A549 (cell line): ENCODE data around the gene SLC30A7. TPM values are rescaled to one million over a fixed set of nuclear protein-coding genes. Genes with fewer than 3 reads are reported as not detected.
A peak's percentile ranks its signal among the peaks of the same experiment; 100 is the strongest.

Experiments
- ATAC-seq, 2 experiments: fragments of 200-7000 bp in 1 of 2; fragments of >200 bp in 1 of 2; cut with Nextera tagmentation in 1 of 2; cut with Tn5 transposase in 1 of 2; 3 replicates each; pipeline versions ENCODE4 v1.8.0 to v1.9.1; 2018 to 2020; ENCODE audit warnings: mild to moderate bottlenecking in 1 of 2, moderate library complexity in 1 of 2
- CTCF ChIA-PET: fragments of 300-600 bp; sonication (Branson Sonifier 250); formaldehyde crosslinking; extraction: SDS; loops from one replicate; lab custom pipeline; 2021; ENCODE audit warnings: antibody characterized with exemption, inconsistent platforms; lab: Yijun Ruan, JAX
- POLR2A ChIA-PET: fragments of 350-600 bp; formaldehyde crosslinking; extraction: SDS; loops from one replicate; lab custom pipeline; 2021; ENCODE audit warnings: antibody characterized with exemption, inconsistent platforms; lab: Yijun Ruan, JAX
- DNase-seq, 2 experiments: peaks; one replicate each; pipeline versions ENCODE4 v3.0.0 to v3.0.0-alpha.2; 2011 to 2016; ENCODE audit warnings: low read depth in 1 of 2, low spot score in 1 of 2
- FAIRE-seq: peaks from 2 replicates; lab custom pipeline; 2011; peaks lifted over from hg19 to GRCh38; lab: Jason Lieb, UNC
- H3K27ac ChIP-seq, 2 experiments: fragments of >200 bp; sonication (Bioruptor Twin); formaldehyde crosslinking; 3 replicates each; pipeline ENCODE4 v1.5.1; 2016 to 2017
- H3K4me1 ChIP-seq: fragments of >200 bp; sonication (Bioruptor Twin); formaldehyde crosslinking; 3 replicates; pipeline ENCODE4 v1.6.1; 2016
- H3K4me2 ChIP-seq: fragments of >200 bp; sonication (Bioruptor Twin); formaldehyde crosslinking; 3 replicates; pipeline ENCODE4 v1.6.1; 2016
- H3K4me3 ChIP-seq: fragments of >200 bp; sonication (Bioruptor Twin); formaldehyde crosslinking; 3 replicates; pipeline ENCODE4 v1.5.1; 2016
- H3K9me3 ChIP-seq: fragments of >200 bp; sonication (Bioruptor Twin); formaldehyde crosslinking; 3 replicates; pipeline ENCODE4 v1.6.1; 2016
- ATOH8 ChIP-seq: fragments of 250-450 bp; sonication (Bioruptor Pico); IDR thresholded peaks from 2 replicates; pipeline ENCODE4 v1.5.0; 2020; ENCODE audit warnings: low read depth, mild to moderate bottlenecking, moderate library complexity
- CEBPB ChIP-seq, 2 experiments: fragments of >200 bp in 1 of 2; sonication (Bioruptor Twin) in 1 of 2; formaldehyde crosslinking in 1 of 2; IDR thresholded peaks; 2 replicates each; pipeline ENCODE4 v1.6.1; 2012 to 2016
- CTCF ChIP-seq: fragments of >200 bp; sonication (Bioruptor Twin); formaldehyde crosslinking; IDR thresholded peaks from 3 replicates; pipeline ENCODE4 v1.5.1; 2016
- E2F6 ChIP-seq: IDR thresholded peaks from 2 replicates; pipeline ENCODE4 v1.6.1; 2012; ENCODE audit warnings: low read depth, borderline replicate concordance
- EHF ChIP-seq: fragments of 250-450 bp; sonication (Bioruptor Pico); IDR thresholded peaks from 2 replicates; pipeline ENCODE4 v1.5.0; 2020; ENCODE audit warnings: mild to moderate bottlenecking
- ELK1 ChIP-seq: fragments of 150-350 bp; IDR thresholded peaks from 2 replicates; pipeline ENCODE4 v1.6.1; 2014; ENCODE audit warnings: low read depth, mild to moderate bottlenecking, low read length
- FOSL2 ChIP-seq, 2 experiments: fragments of 450-650 bp in 1 of 2; fragments of >200 bp in 1 of 2; sonication (Bioruptor Twin) in 1 of 2; formaldehyde crosslinking; IDR thresholded peaks; 2 replicates each; pipeline versions ENCODE4 v1.5.0 to v1.6.1; 2016 to 2020; ENCODE audit warnings: mild to moderate bottlenecking in 1 of 2, moderate library complexity in 1 of 2
- GATA3 ChIP-seq: IDR thresholded peaks from 2 replicates; pipeline ENCODE4 v1.6.1; 2012; ENCODE audit warnings: borderline replicate concordance
- HMGXB4 ChIP-seq: fragments of 250-450 bp; sonication (Bioruptor Pico); IDR thresholded peaks from 2 replicates; pipeline ENCODE4 v1.5.0; 2021; ENCODE audit warnings: mild to moderate bottlenecking, moderate library complexity, borderline replicate concordance
- HOXB5 ChIP-seq: fragments of 250-450 bp; sonication (Bioruptor Pico); IDR thresholded peaks from 2 replicates; pipeline ENCODE4 v1.5.0; 2020; ENCODE audit warnings: mild to moderate bottlenecking, moderate library complexity
- KDM1A ChIP-seq: fragments of 200-600 bp; sonication (generic); IDR thresholded peaks from 2 replicates; pipeline ENCODE4 v1.6.1; 2016; ENCODE audit warnings: low read depth, mild to moderate bottlenecking
- MAFK ChIP-seq: fragments of 450-650 bp; IDR thresholded peaks from 2 replicates; pipeline ENCODE4 v1.6.1; 2014; ENCODE audit not compliant: partially characterized antibody
- MYC ChIP-seq: IDR thresholded peaks from 2 replicates; pipeline ENCODE4 v1.6.1; 2012; ENCODE audit warnings: mild to moderate bottlenecking, inconsistent platforms, low read length, improper control_type of control experiment, borderline replicate concordance
- NPAS2 ChIP-seq: fragments of 250-450 bp; sonication (Bioruptor Pico); IDR thresholded peaks from 2 replicates; pipeline ENCODE4 v1.8.0; 2022; ENCODE audit warnings: mild to moderate bottlenecking, moderate library complexity, borderline replicate concordance
- NR3C1 ChIP-seq: fragments of >200 bp; sonication (Bioruptor Twin); formaldehyde crosslinking; IDR thresholded peaks from 3 replicates; pipeline ENCODE4 v1.6.1; 2017
- RAD21 ChIP-seq, 2 experiments: fragments of >200 bp in 1 of 2; sonication (Bioruptor Twin) in 1 of 2; formaldehyde crosslinking in 1 of 2; IDR thresholded peaks in 1 of 2; conservative IDR thresholded peaks in 1 of 2; 2 replicates in 1 of 2; 3 replicates in 1 of 2; pipeline ENCODE4 v1.6.1; 2012 to 2018; ENCODE audit warnings: inconsistent platforms in 1 of 2
- RCOR1 ChIP-seq: fragments of 150-350 bp; IDR thresholded peaks from 2 replicates; pipeline ENCODE4 v1.6.1; 2014; ENCODE audit warnings: antibody characterized with exemption, low read length, low read depth
- RNF2 ChIP-seq: fragments of 200-600 bp; sonication (generic); IDR thresholded peaks from 2 replicates; pipeline ENCODE4 v1.6.1; 2016; ENCODE audit warnings: low read depth, mild to moderate bottlenecking, antibody characterized with exemption, moderate library complexity, borderline replicate concordance
- ZFP36 ChIP-seq: fragments of 450-650 bp; IDR thresholded peaks from 2 replicates; pipeline ENCODE4 v1.6.1; 2014; ENCODE audit warnings: borderline replicate concordance; ENCODE audit not compliant: partially characterized antibody
- ZNF302 ChIP-seq: fragments of 250-450 bp; sonication (Bioruptor Pico); IDR thresholded peaks from 2 replicates; pipeline ENCODE4 v1.9.0; 2021; ENCODE audit warnings: inconsistent platforms, mild to moderate bottlenecking, moderate library complexity
- WGBS: methylation state at CpG from one replicate; pipeline ENCODE4 v1.1.6; 2017; ENCODE audit errors: missing lambda C conversion rate; 5-methylcytosine and 5-hydroxymethylcytosine counted together
- polyA plus RNA-seq, 4 experiments: library from polyadenylated mRNA; depleted of rRNA in 3 of 4; stranded (reverse); fragments of >200 nt; fragmentation: RNase III in 1 of 4; extraction: RNeasy Plus Mini Kit Qiagen cat#74134 plus additional on column Dnase treatment in 1 of 4; gene quantifications; 2 replicates in 3 of 4; 3 replicates in 1 of 4; pipeline ENCODE4 v1.2.3, GENCODE V29; 2011 to 2017

SLC30A7 gene
- polyA plus RNA-seq, 2 of the 4 experiments (the other 2 are of a cell fraction): 4.3 to 9.6 TPM

- no peak for FAIRE-seq
- peaks cover 46% of the 10 kb centered on the region for H3K4me1 ChIP-seq
Measured at GRCh38 chr1:101006553-101006952, 110.7 kb downstream of the SLC30A7 start.

GRCh38 chr1:101008229-101008834, 112.4 kb downstream of the SLC30A7 start:
- no peak for FAIRE-seq
- CTCF ChIA-PET: no interaction called here
- no peak overlapping the region for H3K4me3 ChIP-seq
- H3K4me2 ChIP-seq: no peak overlapping the region
- no peak for TF ChIP-seq ELK1
- TF ChIP-seq CTCF: no peak
- no peak for TF ChIP-seq RAD21 (conservative IDR thresholded peaks at IDR 0.05 in 1 of 2, IDR thresholded peaks at IDR 0.05 in 1 of 2)
- TF ChIP-seq CEBPB (IDR thresholded peaks at IDR 0.05): no peak
- no peak for TF ChIP-seq MYC
- TF ChIP-seq MAFK: no peak
- no peak for TF ChIP-seq ZNF302
- no peak for TF ChIP-seq E2F6
- TF ChIP-seq, all 56 proteins: peak for 0
- Histone ChIP-seq H3K9me3 (no peaks in the 10 kb centered on the region), H3K4me1 (peaks cover 33% of the 10 kb centered on the region), H3K27ac (no peak overlapping the region)
- DNase-seq (no peak), ATAC-seq (no peak)
- WGBS: 95% methylated on average over 3 of the region's 3 CpGs
- POLR2A ChIA-PET: no interaction called here

More at GRCh38 chr1:101006553-101006952, 110.7 kb downstream of the SLC30A7 start:
- Histone ChIP-seq H3K4me2 (no peak overlapping the region), H3K9me3 (no peaks in the 10 kb centered on the region), H3K4me3 (no peak overlapping the region), H3K27ac (peak overlapping the region in 1 of 2 experiments; percentile 13; a peak in 1 of 6 replicates)
- POLR2A ChIA-PET: no interaction called here
- no peak for TF ChIP-seq EHF (CRISPR knock-in tag)
- TF ChIP-seq ZFP36: no peak
- no peak for TF ChIP-seq RCOR1
- no peak for TF ChIP-seq CTCF
- no peak for TF ChIP-seq NPAS2 (CRISPR knock-in tag)
- no peak for TF ChIP-seq HOXB5 (CRISPR knock-in tag)
- TF ChIP-seq KDM1A: no peak
- TF ChIP-seq RNF2: no peak
- no peak for TF ChIP-seq HMGXB4 (CRISPR knock-in tag)
- no peak for TF ChIP-seq NR3C1
- no peak for TF ChIP-seq FOSL2 (IDR thresholded peaks at IDR 0.05)
- no peak for TF ChIP-seq FOSL2 (CRISPR knock-in tag; IDR thresholded peaks at IDR 0.05)
- no peak for TF ChIP-seq MYC
- no peak for TF ChIP-seq GATA3
- TF ChIP-seq ATOH8: no peak
- no peak for ATAC-seq
- whole genome bisulfite sequencing: 96% methylated on average over 2 of the region's 2 CpGs
- DNase-seq: no peak
- CTCF ChIA-PET: no interaction called here
